H7 (cell line): ENCODE data around the gene PPM1J. TPM values are rescaled to one million over a fixed set of nuclear protein-coding genes. Genes with fewer than 3 reads are reported as not detected.
A peak's percentile ranks its signal among the peaks of the same experiment; 100 is the strongest.

Experiments used
- DNase-seq: peaks from one replicate; pipeline ENCODE4 v3.0.0; 2012
- H3K27me3 ChIP-seq: 2 replicates; pipeline ENCODE4 v1.6.0; 2011; ENCODE audit warnings: mild to moderate bottlenecking, low read length; ENCODE audit not compliant: control insufficient read depth, insufficient read depth
- H3K36me3 ChIP-seq: replicated peaks from 2 replicates; pipeline ENCODE4 v1.5.1; 2011; ENCODE audit warnings: low read length; ENCODE audit not compliant: control insufficient read depth, insufficient read depth
- H3K4me3 ChIP-seq: 2 replicates; pipeline ENCODE4 v1.5.1; 2011; ENCODE audit warnings: low read depth, mild to moderate bottlenecking, control low read depth, low read length, moderate library complexity; ENCODE audit not compliant: insufficient read depth
- total RNA-seq: library from RNA; depleted of rRNA; stranded (reverse); fragments of >200 nt; shearing (Covaris generic); gene quantifications from 2 replicates; pipeline ENCODE4 v1.2.3, GENCODE V29; 2014

Gene PPM1J
- total RNA-seq, 1 experiment from 2014 or later = 4.6 TPM

GRCh38 chr1:112692681-112693080 is 22.5 kb downstream of the PPM1J start:
- no peak overlapping the region for H3K4me3 ChIP-seq
- peak; percentile 7 for DNase-seq
- peaks cover 12% of the 10 kb centered on the region for H3K36me3 ChIP-seq
- no peaks in the 10 kb centered on the region for H3K27me3 ChIP-seq

- Histone ChIP-seq H3K4me3 (no peak overlapping the region), H3K36me3 (peaks cover 4% of the 10 kb centered on the region), H3K27me3 (no peaks in the 10 kb centered on the region)
- DNase-seq = peak; percentile 65
These were observed 25.3 kb downstream of the PPM1J start for GRCh38 chr1:112689842-112690237.

GRCh38 chr1:112689196-112689841 is 25.8 kb downstream of the PPM1J start:
- H3K36me3 ChIP-seq = peaks cover 4% of the 10 kb centered on the region
- no peak overlapping the region for H3K4me3 ChIP-seq
- no peaks in the 10 kb centered on the region for H3K27me3 ChIP-seq
- DNase-seq = peak; percentile 38

GRCh38 chr1:112688781-112689193 is 26.3 kb downstream of the PPM1J start:
- no peaks in the 10 kb centered on the region for H3K27me3 ChIP-seq
- peak; percentile 36 for DNase-seq
- H3K36me3 ChIP-seq = peaks cover 4% of the 10 kb centered on the region
- H3K4me3 ChIP-seq = no peak overlapping the region

- no peaks in the 10 kb centered on the region for H3K27me3 ChIP-seq
- no peak overlapping the region for H3K4me3 ChIP-seq
- DNase-seq = peak; percentile 14
- peaks cover 4% of the 10 kb centered on the region for H3K36me3 ChIP-seq
These were observed 27.2 kb downstream of the PPM1J start for GRCh38 chr1:112687785-112688496.

GRCh38 chr1:112687361-112687760 is 27.8 kb downstream of the PPM1J start:
- H3K36me3 ChIP-seq = peaks cover under 1% of the 10 kb centered on the region
- no peaks in the 10 kb centered on the region for H3K27me3 ChIP-seq

GRCh38 chr1:112686835-112687234 is 28.3 kb downstream of the PPM1J start:
- H3K4me3 ChIP-seq = no peak overlapping the region
- H3K27me3 ChIP-seq = no peaks in the 10 kb centered on the region
- no peaks in the 10 kb centered on the region; the same call in 1 of the 2 replicates for H3K36me3 ChIP-seq
- DNase-seq = peak; percentile 43

More at GRCh38 chr1:112687361-112687760, 27.8 kb downstream of the PPM1J start:
- DNase-seq = peak; percentile 12
- no peak overlapping the region for H3K4me3 ChIP-seq

GRCh38 chr1:112686417-112686816 is 28.7 kb downstream of the PPM1J start:
- no peaks in the 10 kb centered on the region for H3K27me3 ChIP-seq
- no peak for DNase-seq
- H3K4me3 ChIP-seq = no peak overlapping the region
- no peaks in the 10 kb centered on the region; the same call in 1 of the 2 replicates for H3K36me3 ChIP-seq

GRCh38 chr1:112685913-112686312 is 29.2 kb downstream of the PPM1J start:
- Histone ChIP-seq H3K4me3 (no peak overlapping the region), H3K36me3 (no peaks in the 10 kb centered on the region; the same call in 1 of the 2 replicates), H3K27me3 (no peaks in the 10 kb centered on the region)
- peak; percentile 15 for DNase-seq

GRCh38 chr1:112678605-112679004 is 36.5 kb downstream of the PPM1J start:
- no peaks in the 10 kb centered on the region for H3K36me3 ChIP-seq
- DNase-seq = no peak
- H3K27me3 ChIP-seq = peaks cover 3% of the 10 kb centered on the region
- no peak overlapping the region for H3K4me3 ChIP-seq

- peaks cover 3% of the 10 kb centered on the region for H3K27me3 ChIP-seq
- H3K4me3 ChIP-seq = no peak overlapping the region
- no peak for DNase-seq
- H3K36me3 ChIP-seq = no peaks in the 10 kb centered on the region
These were observed 37.6 kb downstream of the PPM1J start for GRCh38 chr1:112677501-112677900.

- Histone ChIP-seq H3K4me3 (no peak overlapping the region), H3K36me3 (no peaks in the 10 kb centered on the region)
- DNase-seq = no peak
These were observed 38.6 kb downstream of the PPM1J start for GRCh38 chr1:112676543-112676942.

GRCh38 chr1:112675728-112676381 is 39.3 kb downstream of the PPM1J start:
- Histone ChIP-seq H3K4me3 (peak overlapping the region; percentile 82), H3K27me3 (peaks cover 3% of the 10 kb centered on the region), H3K36me3 (no peaks in the 10 kb centered on the region)
- no peak for DNase-seq

More at GRCh38 chr1:112676543-112676942, 38.6 kb downstream of the PPM1J start:
- peaks cover 3% of the 10 kb centered on the region for H3K27me3 ChIP-seq

GRCh38 chr1:112674986-112675727 is 40.0 kb downstream of the PPM1J start:
- DNase-seq = peak; percentile 88
- H3K36me3 ChIP-seq = no peaks in the 10 kb centered on the region; the same call in 1 of the 2 replicates
- peaks cover 3% of the 10 kb centered on the region for H3K27me3 ChIP-seq
- peak overlapping the region; percentile 82 for H3K4me3 ChIP-seq
